K562 (cell line): ENCODE data around the gene CRADD. TPM values are rescaled to one million over a fixed set of nuclear protein-coding genes. Genes with fewer than 3 reads are reported as not detected.

Source experiments
- ATAC-seq: fragments of 200-7000 bp; cut with Tn5 transposase; 3 replicates; pipeline ENCODE4 v1.9.1; 2020; ENCODE audit warnings: moderate library complexity
- BruUV-seq: library from RNA; stranded (reverse); fragments of 400-500 nt; replicated peaks from 2 replicates; lab custom pipeline; 2021; lab: Mats Ljungman, UMichigan
- CTCF ChIA-PET: fragments of 300-600 bp; formaldehyde crosslinking; extraction: SDS; loops from one replicate; lab custom pipeline; 2021; ENCODE audit warnings: low intra/inter-chr PET ratio; lab: Yijun Ruan, JAX
- POLR2A ChIA-PET: fragments of 300-600, 350-650 bp; sonication (Branson Sonifier 250); formaldehyde crosslinking; extraction: SDS; loops from one replicate; lab custom pipeline; 2021; ENCODE audit warnings: antibody characterized with exemption, inconsistent platforms; lab: Yijun Ruan, JAX
- DNase-seq, 4 experiments: peaks; one replicate each; pipeline versions ENCODE4 v3.0.0 to v3.0.0-alpha.2; 2011 to 2018; ENCODE audit warnings: low spot score in 3 of 4, mixed read lengths in 3 of 4; ENCODE audit errors: extremely low read depth in 1 of 4
- FAIRE-seq: peaks from 2 replicates; lab custom pipeline; 2011; peaks lifted over from hg19 to GRCh38; lab: Jason Lieb, UNC
- H2AFZ ChIP-seq: 2 replicates; pipeline ENCODE4 v1.6.0; 2011; ENCODE audit warnings: low read depth, low read length, control low read depth, inconsistent platforms
- H3K27ac ChIP-seq: fragments of 200-600 bp; 3 replicates; pipeline ENCODE4 v1.8.0; 2011; ENCODE audit warnings: low read depth, mild to moderate bottlenecking, control low read depth, inconsistent platforms, low read length, moderate library complexity, mixed read lengths; ENCODE audit errors: extremely low read depth
- H3K27me3 ChIP-seq, 2 experiments: fragments of 300-600 bp in 1 of 2; 2 replicates in 1 of 2; 3 replicates in 1 of 2; pipeline versions ENCODE4 v1.6.0 to v1.8.0; 2011; ENCODE audit warnings: inconsistent platforms in 2 of 2, low read length in 2 of 2, mild to moderate bottlenecking in 1 of 2, mixed read lengths in 1 of 2, moderate library complexity in 1 of 2; ENCODE audit not compliant: control insufficient read depth in 2 of 2, insufficient read depth in 2 of 2
- H3K36me3 ChIP-seq: fragments of 300-600 bp; 3 replicates; pipeline ENCODE4 v1.8.0; 2011; ENCODE audit warnings: mild to moderate bottlenecking, low read length, inconsistent platforms; ENCODE audit not compliant: control insufficient read depth, insufficient read depth
- H3K4me1 ChIP-seq, 2 experiments: fragments of 200-600 bp in 1 of 2; replicated peaks in 1 of 2; 2 replicates in 1 of 2; 3 replicates in 1 of 2; pipeline versions ENCODE4 v1.5.1 to v1.8.0; 2011; ENCODE audit warnings: inconsistent platforms in 2 of 2, low read length in 2 of 2, mild to moderate bottlenecking in 1 of 2, mixed read lengths in 1 of 2, moderate library complexity in 1 of 2; ENCODE audit not compliant: control insufficient read depth in 2 of 2, insufficient read depth in 2 of 2
- H3K4me2 ChIP-seq: 2 replicates; pipeline ENCODE4 v1.6.1; 2011; ENCODE audit warnings: low read length, control low read depth, inconsistent platforms, mixed read lengths; ENCODE audit not compliant: insufficient read depth
- H3K4me3 ChIP-seq: fragments of 200-600 bp; sonication (generic), shearing (Covaris generic); 2 replicates; pipeline ENCODE4 v1.5.1; 2016; ENCODE audit warnings: control low read depth, inconsistent platforms
- H3K79me2 ChIP-seq: fragments of 200-600 bp; 3 replicates; pipeline ENCODE4 v1.8.0; 2011; ENCODE audit warnings: low read length, inconsistent platforms; ENCODE audit not compliant: control insufficient read depth, insufficient read depth
- H3K9ac ChIP-seq, 2 experiments: 2 replicates each; pipeline versions ENCODE4 v1.6.0 to v1.6.1; 2011; ENCODE audit warnings: low read depth in 2 of 2, low read length in 2 of 2, control low read depth in 1 of 2, inconsistent platforms in 1 of 2, mild to moderate bottlenecking in 1 of 2, mixed read lengths in 1 of 2; ENCODE audit not compliant: insufficient read depth in 1 of 2
- H3K9me1 ChIP-seq: one replicate; pipeline ENCODE4 v1.6.0; 2011; ENCODE audit warnings: inconsistent platforms, mild to moderate bottlenecking, low read length, moderate library complexity; ENCODE audit not compliant: control insufficient read depth, insufficient read depth
- H3K9me3 ChIP-seq: replicated peaks from 2 replicates; pipeline ENCODE4 v1.5.1; 2011; ENCODE audit warnings: low read depth, low read length, inconsistent platforms; ENCODE audit not compliant: control insufficient read depth, insufficient read depth
- H4K20me1 ChIP-seq: replicated peaks from 2 replicates; pipeline ENCODE4 v1.6.1; 2011; ENCODE audit warnings: low read length, inconsistent platforms, mixed read lengths; ENCODE audit not compliant: control insufficient read depth, insufficient read depth
- PATZ1 ChIP-seq: fragments of 250-450 bp; sonication (Bioruptor Pico); IDR thresholded peaks from 2 replicates; pipeline ENCODE4 v1.5.0; 2020; ENCODE audit warnings: mild to moderate bottlenecking, borderline replicate concordance
- PHB ChIP-seq: fragments of 250-450 bp; sonication (Bioruptor Pico); IDR thresholded peaks from 2 replicates; pipeline ENCODE4 v1.5.0; 2021
- RBM39 ChIP-seq: fragments of 200-400 bp; formaldehyde crosslinking; optimal IDR thresholded peaks from 2 replicates; pipeline ENCODE3; 2018; ENCODE audit warnings: low read depth, low read length
- RNF2 ChIP-seq: sonication (generic); IDR thresholded peaks from 2 replicates; pipeline ENCODE4 v1.6.1; 2016
- SNRNP70 ChIP-seq: fragments of 200-400 bp; formaldehyde crosslinking; optimal IDR thresholded peaks from 2 replicates; pipeline ENCODE3; 2017; ENCODE audit warnings: low read depth, low read length
- THRB ChIP-seq: fragments of 450-650 bp; formaldehyde crosslinking; conservative IDR thresholded peaks from 2 replicates; pipeline ENCODE4 v1.4.0; 2022; ENCODE audit warnings: mild to moderate bottlenecking, missing genetic modification characterization
- ZBTB33 ChIP-seq: sonication (generic); formaldehyde crosslinking; IDR thresholded peaks from 2 replicates; pipeline ENCODE4 v1.8.1; 2023; ENCODE audit warnings: mild to moderate bottlenecking, missing genetic modification reagents
- ZBTB8A ChIP-seq: fragments of 450-650 bp; IDR thresholded peaks from 2 replicates; pipeline ENCODE4 v1.6.1; 2018; ENCODE audit warnings: mild to moderate bottlenecking, moderate library complexity; ENCODE audit not compliant: partially characterized antibody
- ZFP1 ChIP-seq: fragments of 450-650 bp; formaldehyde crosslinking; IDR thresholded peaks from 2 replicates; pipeline ENCODE4 v1.4.0; 2020; ENCODE audit warnings: mild to moderate bottlenecking, mixed read lengths
- ZKSCAN1 ChIP-seq: fragments of 150-350 bp; IDR thresholded peaks from 2 replicates; pipeline ENCODE4 v1.6.1; 2016; ENCODE audit warnings: low read depth, low read length
- ZNF165 ChIP-seq: fragments of 250-450 bp; sonication (Bioruptor Pico); IDR thresholded peaks from 2 replicates; pipeline ENCODE4 v1.4.0; 2020; ENCODE audit warnings: borderline replicate concordance
- ZNF507 ChIP-seq: conservative IDR thresholded peaks from 2 replicates; pipeline ENCODE4 v1.6.1; 2017; ENCODE audit warnings: missing genetic modification characterization, missing compliant biosample characterization
- ZNF518B ChIP-seq: fragments of 250-450 bp; sonication (Bioruptor Pico); IDR thresholded peaks from 2 replicates; pipeline ENCODE4 v1.5.0; 2021; ENCODE audit warnings: mild to moderate bottlenecking, moderate library complexity
- ZNF830 ChIP-seq: fragments of 250-450 bp; sonication (Bioruptor Pico); IDR thresholded peaks from 2 replicates; pipeline ENCODE4 v1.5.0; 2021; ENCODE audit warnings: mild to moderate bottlenecking
- WGBS: fragments of 100-300 bp; shearing (Covaris generic); methylation state at CpG from one replicate; pipeline ENCODE4 v1.1.6; 2016; ENCODE audit warnings: low coverage, mixed read lengths; ENCODE audit not compliant: insufficient coverage; ENCODE audit errors: missing lambda C conversion rate; 5-methylcytosine and 5-hydroxymethylcytosine counted together
- in situ Hi-C: fragments of 300-500 bp; cut with MboI; formaldehyde crosslinking; loops from 4 replicates; pipeline ENCODE4 v1.15.0; 2018; ENCODE audit warnings: inconsistent platforms, mixed read lengths
- intact Hi-C: fragments of 100-400 bp; cut with micrococcal nuclease; formaldehyde crosslinking; loops from 2 replicates; pipeline ENCODE4 v1.14.2; 2022
- polyA plus RNA-seq, 8 experiments: library from polyadenylated mRNA; depleted of rRNA in 4 of 8; stranded (reverse) in 5 of 8; unstranded in 3 of 8; fragments of >200 nt; fragmentation: Nextera tagmentation in 2 of 8; fragmentation: Illumina TruSeq in 1 of 8; extraction: Ambion mirVana in 2 of 8; extraction: Trizol in 1 of 8; gene quantifications; 2 replicates each; pipeline versions ENCODE4 v1.2.1 to v1.2.3, GENCODE V29; 2011 to 2014; ENCODE audit warnings: inconsistent platforms in 1 of 8, missing spikeins in 1 of 8
- total RNA-seq, 7 experiments: library from RNA; depleted of rRNA in 6 of 7; stranded (reverse); fragments of >200 nt in 6 of 7; fragmentation: Illumina TruSeq in 2 of 7; extraction: Trizol in 2 of 7; gene quantifications; 2 replicates each; pipeline versions ENCODE4 v1.2.1 to v1.2.3, GENCODE V29; 2011 to 2021; ENCODE audit warnings: low replicate concordance in 1 of 7

The CRADD gene
- total and polyA plus RNA-seq, 9 of the 15 experiments (the other 6 are each of a cell fraction or from before 2014, with no cell fraction given), result 20.5 to 41.1 (median 25.9) TPM

- Histone ChIP-seq H3K9me1 (no peaks in the 10 kb centered on the region), H3K4me3 (no peak overlapping the region), H4K20me1 (no peaks in the 10 kb centered on the region), H3K27ac (no peak overlapping the region), H2AFZ (no peak overlapping the region), H3K9ac (no peak overlapping the region), H3K4me1 (no peaks in the 10 kb centered on the region; a peak in 1 of 5 replicates), H3K4me2 (no peak overlapping the region), H3K27me3 (no peaks in the 10 kb centered on the region), H3K79me2 (peaks cover 9% of the 10 kb centered on the region; the same call in 2 of the 3 replicates), H3K9me3 (no peaks in the 10 kb centered on the region; the same call in 1 of the 2 replicates), H3K36me3 (no peaks in the 10 kb centered on the region)
- CTCF ChIA-PET, result no interaction called here
- FAIRE-seq (peak; percentile 32), ATAC-seq (no peak), DNase-seq (no peak)
- in situ Hi-C loops, result no loop called here
- POLR2A ChIA-PET, result no interaction called here
- TF ChIP-seq ZKSCAN1 (no peak), ZNF518B (CRISPR knock-in tag) (no peak), ZNF830 (CRISPR knock-in tag) (no peak), SNRNP70 (no peak), RNF2 (no peak), ZFP1 (CRISPR knock-in tag) (no peak), PHB (CRISPR knock-in tag) (no peak), THRB (CRISPR knock-in tag) (no peak), RBM39 (no peak), ZBTB33 (CRISPR knock-in tag) (no peak), PATZ1 (CRISPR knock-in tag) (no peak), ZNF165 (CRISPR knock-in tag) (no peak), ZBTB8A (no peak), ZNF507 (no peak)
- no TSS peak for BruUV-seq
- intact Hi-C loops, result no loop called here
- WGBS, result 58% methylated on average over 2 of the region's 2 CpGs
These were observed 43.4 kb downstream of the CRADD start for GRCh38 chr12:93720559-93720958.
